Measurements from ENCODE around the gene MYO5C.

DNA sequence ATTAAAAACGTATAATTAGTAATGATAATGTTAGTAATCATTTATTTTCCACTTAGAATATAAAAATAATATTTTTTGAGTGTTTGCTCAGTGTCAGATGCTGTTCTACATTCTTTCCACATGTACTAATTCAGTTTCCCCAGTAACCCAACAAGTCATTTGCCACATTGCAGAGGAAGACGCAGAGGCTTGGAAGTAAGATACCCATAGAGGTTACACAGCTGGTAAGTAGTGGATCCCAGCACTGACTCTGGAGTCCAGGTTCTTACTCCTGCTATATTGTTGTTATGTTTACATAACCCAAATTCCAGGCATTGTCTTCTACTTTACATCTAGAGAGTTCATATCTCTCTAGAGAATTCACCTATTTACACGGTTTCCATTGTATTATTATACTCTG lies 48.2 kb upstream of the MYO5C start:
- TF ChIP-seq EZH2 (conservative IDR thresholded peaks at IDR 0.05; ENCODE audit: low read depth, low read length) = no peak
- TF ChIP-seq CREM (IDR thresholded peaks at IDR 0.05) = no peak
- no peak for TF ChIP-seq CREM (CRISPR knock-in tag; IDR thresholded peaks at IDR 0.05)
- no peak for TF ChIP-seq BCLAF1 (IDR thresholded peaks at IDR 0.05)
- TF ChIP-seq SMC3 (IDR thresholded peaks at IDR 0.05; ENCODE audit: low read length) = no peak
- no peak for TF ChIP-seq TCF12 (IDR thresholded peaks at IDR 0.05)
- TF ChIP-seq TCF12 (CRISPR knock-in tag; IDR thresholded peaks at IDR 0.05) = no peak
